GM18498 (cell line): ENCODE measurements around the gene LIPA.

ENCODE experiments used
- ATAC-seq: cut with Tn5 transposase; IDR thresholded peaks from one replicate; pipeline ENCODE4 v1.9.1; 2021; ENCODE audit warnings: mild to moderate bottlenecking, moderate library complexity; ENCODE audit not compliant: unreplicated experiment

Gene LIPA

GRCh38 chr10:89241486-89242344 lies 9.9 kb downstream of the LIPA start:
- ATAC-seq: no peak

- no peak for ATAC-seq
These were observed 10.5 kb downstream of the LIPA start for GRCh38 chr10:89241026-89241425.

DNA sequence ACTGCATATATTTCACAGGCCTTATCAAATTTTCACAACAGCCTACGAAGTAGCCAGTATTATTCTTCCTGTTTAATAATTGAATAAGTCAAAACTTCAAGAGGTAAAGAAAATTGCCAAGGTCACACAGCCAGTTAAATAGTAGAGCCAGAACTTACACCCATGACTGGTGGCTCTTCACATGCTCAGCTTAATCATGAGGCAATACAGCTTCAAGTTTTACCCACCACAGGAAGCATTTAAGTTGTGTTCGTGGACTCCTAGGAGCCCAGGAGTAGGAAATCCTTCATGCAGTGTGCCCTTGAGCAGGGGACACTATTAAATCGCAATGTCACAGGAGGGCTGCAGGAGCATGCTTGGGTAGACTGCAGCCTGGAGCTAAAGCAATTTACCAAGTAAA lies 11.1 kb downstream of the LIPA start:
- ATAC-seq: no peak

DNA sequence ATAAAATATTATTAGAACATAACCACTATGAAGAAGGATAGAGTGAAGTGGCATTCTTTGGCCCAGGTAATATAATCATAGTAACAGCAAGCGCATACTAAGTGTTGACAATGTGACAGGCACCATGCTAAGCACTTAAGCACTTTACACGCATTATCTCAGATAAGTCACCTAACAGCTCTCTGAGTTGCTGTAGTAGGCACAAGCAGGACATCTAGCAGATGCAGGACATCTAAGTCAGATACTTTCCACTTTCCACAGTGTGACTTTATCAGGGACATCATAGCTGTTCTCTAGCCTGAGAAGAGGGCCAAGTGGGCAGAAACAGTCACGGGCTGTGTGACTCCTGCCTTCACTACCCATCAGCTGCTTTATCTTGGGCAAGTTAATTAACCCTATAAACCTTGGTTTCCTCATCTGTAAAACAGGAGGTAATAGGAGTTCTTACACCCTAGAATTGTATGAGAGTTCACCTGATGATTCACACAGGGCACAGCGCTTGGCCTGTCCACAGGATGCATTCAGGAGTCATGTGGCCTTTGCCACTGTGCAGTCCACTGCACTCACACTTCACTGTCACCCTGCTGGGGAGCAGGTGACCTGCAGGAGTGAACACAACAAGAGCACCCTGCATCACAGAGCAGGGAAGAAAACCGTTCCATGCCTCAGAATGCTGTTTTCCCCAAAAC lies 12.5 kb downstream of the LIPA start:
- ATAC-seq: no peak

DNA sequence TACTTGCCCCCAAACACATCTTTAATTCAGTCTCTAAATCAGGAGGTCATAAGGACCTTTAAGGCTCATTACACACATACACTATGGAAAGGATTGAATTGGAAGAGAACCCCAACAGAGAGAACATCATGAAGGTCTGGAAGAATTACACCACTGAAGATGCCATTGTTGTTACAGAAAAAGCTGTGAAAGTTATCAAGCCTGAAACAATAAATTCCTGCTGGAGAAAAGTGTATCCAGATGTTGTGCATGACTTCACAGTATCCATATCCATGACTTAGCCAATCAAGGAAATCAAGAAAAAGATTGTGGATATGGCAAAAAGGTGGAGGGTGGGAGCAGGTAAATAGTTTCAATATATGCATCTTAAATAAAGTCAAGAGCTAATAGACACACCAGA lies 13.7 kb downstream of the LIPA start:
- ATAC-seq: no peak

DNA sequence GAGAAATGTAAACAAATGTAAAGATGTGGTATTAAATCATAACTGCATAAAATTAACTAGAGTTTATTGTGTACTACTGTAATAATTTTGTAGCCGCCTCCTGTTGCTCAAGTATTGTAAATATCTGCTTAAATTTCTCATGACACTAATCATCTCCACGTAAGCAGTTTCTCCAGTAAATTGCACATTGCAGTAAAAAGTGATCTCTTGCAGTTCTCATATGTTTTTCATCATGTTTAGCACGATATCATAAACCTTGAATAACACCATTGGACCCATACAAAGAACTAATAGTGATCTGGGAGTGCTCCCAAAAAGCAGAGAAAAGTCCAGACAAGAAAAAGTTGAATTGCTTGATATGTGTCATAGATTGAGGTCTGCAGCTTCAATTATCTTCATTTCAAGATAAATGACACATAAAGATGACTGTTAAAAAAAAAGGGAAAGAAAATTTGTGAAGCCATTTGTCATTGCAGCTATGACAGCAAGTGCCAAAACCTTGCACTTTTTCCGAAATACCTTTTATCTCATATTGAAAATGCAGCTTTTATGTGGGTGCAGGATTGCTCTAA lies 15.3 kb downstream of the LIPA start:
- ATAC-seq: no peak

DNA sequence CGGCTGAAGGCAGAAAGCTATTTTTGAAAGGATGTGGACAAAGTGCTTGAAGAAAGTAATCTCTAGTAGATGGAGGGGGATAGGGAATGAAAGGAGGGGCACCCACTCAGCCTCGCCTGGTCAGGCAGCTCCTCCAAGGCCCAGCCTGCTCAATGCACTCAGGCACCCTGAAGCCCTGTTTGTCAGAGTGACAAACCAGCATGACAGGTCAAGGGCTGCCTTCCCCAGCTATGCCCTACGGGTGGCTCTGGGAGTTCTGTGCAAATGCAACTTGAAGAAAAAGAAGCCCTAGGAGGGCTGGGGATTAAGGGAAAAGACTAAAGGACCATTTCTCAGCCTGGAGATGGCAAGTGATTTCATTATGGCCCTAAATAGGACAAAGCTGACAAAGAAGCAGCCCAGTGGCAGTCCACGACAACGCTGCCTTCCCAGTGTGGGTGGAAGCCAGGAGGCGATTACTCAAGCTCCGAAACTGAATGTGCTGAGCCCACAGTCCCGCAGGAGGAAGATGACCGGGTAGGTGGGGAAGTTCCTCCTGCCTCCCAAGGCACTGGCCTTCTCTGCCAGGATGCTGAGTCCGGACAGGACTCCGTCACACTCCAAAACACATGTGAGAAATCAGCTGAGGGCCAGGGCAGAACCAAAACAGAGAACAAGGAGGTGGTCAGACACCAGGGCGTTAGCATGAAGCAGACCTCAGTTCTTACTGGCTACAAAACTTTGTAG lies 16.3 kb downstream of the LIPA start:
- no peak for ATAC-seq

- ATAC-seq: no peak
These were observed 18.5 kb downstream of the LIPA start for GRCh38 chr10:89233033-89233432.

- no peak for ATAC-seq
These were observed 22.6 kb downstream of the LIPA start for GRCh38 chr10:89228962-89229361.

- ATAC-seq: no peak
These were observed 23.4 kb downstream of the LIPA start for GRCh38 chr10:89228146-89228545.

GRCh38 chr10:89226891-89227290 lies 24.7 kb downstream of the LIPA start:
- ATAC-seq: no peak

- no peak for ATAC-seq
These were observed 26.7 kb downstream of the LIPA start for GRCh38 chr10:89224739-89225443.

GRCh38 chr10:89221919-89222318 lies 29.7 kb downstream of the LIPA start:
- no peak for ATAC-seq

DNA sequence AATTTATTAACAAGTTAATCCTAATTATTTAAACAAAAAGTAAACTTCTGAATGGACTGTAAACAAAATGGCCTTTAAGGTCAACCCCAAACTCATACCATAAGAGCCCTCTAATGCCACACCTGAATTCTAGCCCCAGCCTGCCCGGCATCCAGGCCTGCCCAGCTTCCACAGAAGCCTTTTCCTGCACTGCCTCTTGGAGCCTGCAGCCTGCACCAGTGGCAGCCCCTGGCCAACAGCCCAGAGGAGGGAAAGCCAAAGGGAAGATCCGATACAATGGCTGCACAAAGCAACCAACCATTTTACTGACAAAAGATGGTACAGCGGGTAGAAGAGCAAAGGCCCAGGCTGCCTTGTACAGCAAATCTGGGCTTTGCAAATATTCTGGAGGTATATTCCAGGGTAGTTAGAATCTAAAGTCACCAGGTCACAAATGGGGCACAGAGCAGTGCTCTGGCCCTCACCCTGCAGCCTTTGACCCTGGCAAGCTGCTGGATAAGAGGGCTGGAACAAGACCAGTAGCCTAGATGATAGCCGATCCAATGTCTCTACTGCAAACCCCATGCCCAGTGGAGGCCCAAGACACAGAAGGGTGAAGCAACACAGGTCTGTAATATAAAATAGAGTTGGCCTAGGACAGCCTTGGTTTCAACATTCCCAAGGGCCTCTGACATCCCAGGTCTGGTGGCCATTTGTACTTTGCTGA lies 31.9 kb downstream of the LIPA start:
- no peak for ATAC-seq

DNA sequence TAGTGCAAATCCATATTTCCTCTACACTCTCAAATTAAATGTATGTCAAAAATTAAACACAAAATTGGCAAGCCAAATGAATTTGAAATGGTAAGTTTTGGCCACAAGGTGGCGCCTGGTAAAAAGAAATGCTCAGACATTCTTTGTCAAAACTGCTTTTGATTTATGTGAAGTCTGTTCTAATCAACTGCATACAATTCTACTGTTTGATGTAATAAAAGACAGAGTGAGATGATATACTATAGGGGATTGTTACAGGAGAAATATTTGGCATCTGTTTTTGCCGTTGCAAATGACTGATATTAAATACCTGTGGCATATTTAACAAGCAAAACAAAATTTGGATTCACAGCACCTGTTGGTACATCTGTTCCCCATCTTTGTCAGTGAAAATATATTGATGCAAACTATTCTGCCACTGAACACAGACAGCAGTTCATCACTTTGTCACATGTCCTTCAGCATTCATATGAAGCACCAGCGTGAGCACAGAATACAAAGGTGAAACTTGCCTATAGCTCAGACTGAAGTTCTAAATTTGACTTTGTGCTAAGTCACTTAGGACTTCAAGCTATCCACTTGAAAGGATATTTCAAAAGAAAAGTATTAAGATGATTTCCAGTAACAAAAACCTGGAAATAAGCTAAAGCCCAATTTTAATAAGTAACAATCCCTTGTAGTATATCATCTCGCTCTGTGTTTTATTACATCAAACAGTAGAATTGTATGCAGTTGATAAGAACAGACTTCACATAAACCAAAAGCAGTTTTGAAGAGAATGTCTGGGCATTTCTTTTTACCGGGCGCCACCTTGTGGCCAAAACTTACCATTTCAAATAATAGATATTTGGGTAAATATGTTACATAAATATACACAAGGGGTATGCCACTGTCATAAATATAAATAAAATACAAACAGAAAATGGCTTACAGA lies 34.3 kb downstream of the LIPA start:
- ATAC-seq: no peak

GRCh38 chr10:89216056-89216455 lies 35.5 kb downstream of the LIPA start:
- ATAC-seq: no peak

DNA sequence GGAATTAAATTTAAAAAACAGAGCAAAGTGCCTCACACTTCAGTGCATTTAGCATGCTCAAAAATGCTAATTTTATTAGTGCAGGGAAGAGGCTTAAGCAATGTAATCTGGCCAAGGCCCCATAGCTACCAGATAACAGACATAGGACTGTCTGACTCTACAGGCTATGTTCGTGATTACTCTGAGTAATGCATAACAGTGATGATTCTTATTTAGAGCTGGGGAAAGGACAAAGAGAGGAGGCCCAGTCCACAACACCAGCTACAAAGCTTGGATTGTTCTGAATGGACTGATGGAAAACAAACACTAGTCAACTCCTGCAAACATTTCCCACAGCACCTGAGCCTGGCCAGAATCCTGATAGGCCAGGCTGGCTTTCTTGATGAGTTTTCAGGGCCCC lies 36.1 kb downstream of the LIPA start:
- no peak for ATAC-seq

GRCh38 chr10:89214566-89215165 lies 36.9 kb downstream of the LIPA start:
- ATAC-seq: no peak
